Natural killer cell (primary cell): Measurements from ENCODE around the gene UBR4. TPM values are rescaled to one million over a fixed set of nuclear protein-coding genes. Genes with fewer than 3 reads are reported as not detected.

Experiments used
- ATAC-seq, 3 donors: fragments of 150-1000 bp in 2 of 3; fragments of 200-7000 bp in 1 of 3; cut with Tn5 transposase; 1 replicate in 1 of 3; 2 replicates in 2 of 3; pipeline ENCODE4 v1.10.0; 2021; ENCODE audit warnings: mild to moderate bottlenecking in 2 of 3, moderate library complexity in 2 of 3
- DNase-seq, 2 donors: peaks; one replicate each; pipeline versions ENCODE4 v3.0.0 to v3.0.0-alpha.2; 2013 to 2021; ENCODE audit warnings: mixed read lengths in 1 of 2
- H3K27ac ChIP-seq: one replicate; pipeline ENCODE4 v1.5.1; 2013; ENCODE audit warnings: mild to moderate bottlenecking, low read length
- H3K27me3 ChIP-seq: one replicate; pipeline ENCODE4 v1.6.1; 2013; ENCODE audit warnings: low read length; ENCODE audit not compliant: control insufficient read depth, insufficient read depth
- H3K36me3 ChIP-seq: one replicate; pipeline ENCODE4 v1.6.1; 2013; ENCODE audit warnings: low read length; ENCODE audit not compliant: control insufficient read depth, insufficient read depth
- H3K4me1 ChIP-seq: one replicate; pipeline ENCODE4 v1.6.1; 2013; ENCODE audit warnings: low read length; ENCODE audit not compliant: control insufficient read depth, insufficient read depth
- H3K4me3 ChIP-seq: one replicate; pipeline ENCODE4 v1.5.1; 2013; ENCODE audit warnings: low read length
- H3K9me3 ChIP-seq: one replicate; pipeline ENCODE4 v1.6.1; 2013; ENCODE audit warnings: low read length; ENCODE audit not compliant: control insufficient read depth, insufficient read depth
- H3K27ac Mint-ChIP-seq, 2 donors: one replicate each; pipeline ENCODE4 v1.8.0; 2022; ENCODE audit warnings: mild to moderate bottlenecking in 2 of 2, mixed read lengths in 2 of 2, moderate library complexity in 1 of 2
- H3K27me3 Mint-ChIP-seq, 2 donors: one replicate each; pipeline ENCODE4 v1.8.0; 2022; ENCODE audit warnings: low read depth in 2 of 2, mixed read lengths in 2 of 2
- H3K36me3 Mint-ChIP-seq: one replicate; pipeline ENCODE4 v1.8.0; 2022; ENCODE audit warnings: mixed read lengths
- H3K4me1 Mint-ChIP-seq, 2 donors: one replicate each; pipeline ENCODE4 v1.8.0; 2022; ENCODE audit warnings: mixed read lengths in 2 of 2
- H3K4me3 Mint-ChIP-seq: one replicate; pipeline ENCODE4 v1.8.0; 2022; ENCODE audit warnings: mild to moderate bottlenecking, moderate library complexity, mixed read lengths
- H3K9me3 Mint-ChIP-seq, 2 donors: one replicate each; pipeline ENCODE4 v1.8.0; 2022; ENCODE audit warnings: mixed read lengths in 2 of 2
- WGBS: methylation state at CpG from one replicate; pipeline ENCODE4 v1.1.7; 2013; ENCODE audit warnings: missing lambda C conversion rate; ENCODE audit not compliant: insufficient coverage; 5-methylcytosine and 5-hydroxymethylcytosine counted together
- intact Hi-C: fragments of 100-400 bp; cut with micrococcal nuclease; formaldehyde crosslinking; loops from one replicate; pipeline ENCODE4 v1.14.2; 2022
- total RNA-seq, 4 donors: library from RNA; stranded (reverse); fragments of 120-200 nt in 1 of 4; gene quantifications; one replicate each; pipeline versions ENCODE4 v1.2.3 to v1.2.4, GENCODE V29; 2013 to 2022
- TF ChIP-seq, protein P1 (sequence below): fragments of 200-600 bp; IDR thresholded peaks from one replicate; pipeline ENCODE4 v1.8.0; 2022; ENCODE audit warnings: antibody characterized with exemption

The UBR4 gene
- total RNA-seq, 3 donors from 2014 or later (not counting 1 experiment from before 2014, with no cell fraction given), result 139 to 178 (median 158) TPM

DNA sequence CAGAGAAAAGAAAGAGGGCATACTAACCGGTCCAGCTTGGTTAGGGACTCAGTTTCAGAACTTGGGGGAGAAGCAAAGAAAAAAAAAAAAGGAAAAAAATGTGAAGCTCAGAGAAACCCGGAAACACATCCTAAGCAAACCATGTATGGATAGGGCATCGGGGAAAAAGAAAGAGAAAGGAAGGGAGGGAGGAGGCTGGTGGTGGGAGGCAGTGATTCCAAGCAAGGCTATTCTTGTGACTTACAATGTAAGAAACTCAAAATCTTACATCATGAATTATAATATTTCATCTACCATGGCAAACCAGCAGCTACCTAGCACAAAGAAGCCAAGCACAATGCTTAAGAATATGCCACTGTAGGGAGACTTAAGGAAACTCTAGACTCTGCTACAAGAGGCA lies 60.3 kb downstream of the UBR4 start:
- Mint-ChIP-seq H3K27ac (peak overlapping the region in 1 of 2 donors; percentile 44), H3K9me3 (no peaks in the 10 kb centered on the region), H3K36me3 (peaks cover 69% of the 10 kb centered on the region), H3K4me1 (no peaks in the 10 kb centered on the region), H3K4me3 (no peak overlapping the region), H3K27me3 (no peaks in the 10 kb centered on the region)
- intact Hi-C loops, result no loop called here
- 91% methylated on average over 3 of the region's 3 CpGs for WGBS
- DNase-seq (no peak), ATAC-seq (no peak)
- TF ChIP-seq, protein P1, sequence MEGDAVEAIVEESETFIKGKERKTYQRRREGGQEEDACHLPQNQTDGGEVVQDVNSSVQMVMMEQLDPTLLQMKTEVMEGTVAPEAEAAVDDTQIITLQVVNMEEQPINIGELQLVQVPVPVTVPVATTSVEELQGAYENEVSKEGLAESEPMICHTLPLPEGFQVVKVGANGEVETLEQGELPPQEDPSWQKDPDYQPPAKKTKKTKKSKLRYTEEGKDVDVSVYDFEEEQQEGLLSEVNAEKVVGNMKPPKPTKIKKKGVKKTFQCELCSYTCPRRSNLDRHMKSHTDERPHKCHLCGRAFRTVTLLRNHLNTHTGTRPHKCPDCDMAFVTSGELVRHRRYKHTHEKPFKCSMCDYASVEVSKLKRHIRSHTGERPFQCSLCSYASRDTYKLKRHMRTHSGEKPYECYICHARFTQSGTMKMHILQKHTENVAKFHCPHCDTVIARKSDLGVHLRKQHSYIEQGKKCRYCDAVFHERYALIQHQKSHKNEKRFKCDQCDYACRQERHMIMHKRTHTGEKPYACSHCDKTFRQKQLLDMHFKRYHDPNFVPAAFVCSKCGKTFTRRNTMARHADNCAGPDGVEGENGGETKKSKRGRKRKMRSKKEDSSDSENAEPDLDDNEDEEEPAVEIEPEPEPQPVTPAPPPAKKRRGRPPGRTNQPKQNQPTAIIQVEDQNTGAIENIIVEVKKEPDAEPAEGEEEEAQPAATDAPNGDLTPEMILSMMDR, result no peak
- Histone ChIP-seq H3K36me3 (peaks cover 98% of the 10 kb centered on the region), H3K4me3 (no peak overlapping the region), H3K27ac (no peak overlapping the region), H3K9me3 (no peaks in the 10 kb centered on the region), H3K4me1 (no peaks in the 10 kb centered on the region), H3K27me3 (no peaks in the 10 kb centered on the region)

- Mint-ChIP-seq H3K4me1 (no peaks in the 10 kb centered on the region), H3K9me3 (no peaks in the 10 kb centered on the region), H3K4me3 (no peak overlapping the region), H3K27me3 (no peaks in the 10 kb centered on the region), H3K27ac (no peak overlapping the region), H3K36me3 (peaks cover 38% of the 10 kb centered on the region)
- 96% methylated on average over 12 of the region's 12 CpGs for WGBS
- Histone ChIP-seq H3K27ac (no peak overlapping the region), H3K9me3 (no peaks in the 10 kb centered on the region), H3K4me3 (no peak overlapping the region), H3K27me3 (no peaks in the 10 kb centered on the region), H3K4me1 (no peaks in the 10 kb centered on the region), H3K36me3 (peaks cover 91% of the 10 kb centered on the region)
- intact Hi-C loops, result no loop called here
- no peak for ATAC-seq
- TF ChIP-seq, protein P1, result no peak
- DNase-seq, result no peak
These were observed 69.6 kb downstream of the UBR4 start for GRCh38 chr1:19140465-19140864.

DNA sequence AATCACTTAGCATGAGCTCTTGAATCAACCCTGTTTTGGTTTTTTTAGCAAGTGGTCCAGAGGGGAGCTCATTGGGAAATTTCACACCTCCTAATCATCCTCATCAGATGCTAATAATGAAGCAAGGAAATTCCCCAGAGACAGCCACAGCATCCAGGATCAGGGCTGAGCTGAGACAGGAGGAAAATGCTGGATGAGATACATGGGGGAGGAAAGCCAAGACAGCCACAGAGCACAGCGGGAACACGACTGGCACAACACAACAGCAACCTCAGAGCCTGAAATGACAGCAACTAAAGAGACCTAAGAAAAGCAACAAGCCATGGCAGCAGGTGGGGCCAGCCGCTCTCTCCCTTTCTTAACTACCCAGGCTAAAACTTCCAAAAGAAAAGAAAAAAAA lies 70.4 kb downstream of the UBR4 start:
- H3K4me1 ChIP-seq, result no peaks in the 10 kb centered on the region
- DNase-seq (no peak), ATAC-seq (no peak)
- peaks cover 90% of the 10 kb centered on the region for H3K36me3 ChIP-seq
- H3K27ac ChIP-seq, result no peak overlapping the region
- Mint-ChIP-seq H3K27ac (peak overlapping the region in 1 of 2 donors; percentile 48), H3K36me3 (peaks cover 38% of the 10 kb centered on the region), H3K9me3 (no peaks in the 10 kb centered on the region), H3K4me1 (no peaks in the 10 kb centered on the region), H3K4me3 (no peak overlapping the region), H3K27me3 (no peaks in the 10 kb centered on the region)
- TF ChIP-seq, protein P1, result no peak
- no peaks in the 10 kb centered on the region for H3K9me3 ChIP-seq
- intact Hi-C loops, result no loop called here
- WGBS, result 94% methylated on average over 3 of the region's 3 CpGs
- H3K4me3 ChIP-seq, result no peak overlapping the region
- no peaks in the 10 kb centered on the region for H3K27me3 ChIP-seq

DNA sequence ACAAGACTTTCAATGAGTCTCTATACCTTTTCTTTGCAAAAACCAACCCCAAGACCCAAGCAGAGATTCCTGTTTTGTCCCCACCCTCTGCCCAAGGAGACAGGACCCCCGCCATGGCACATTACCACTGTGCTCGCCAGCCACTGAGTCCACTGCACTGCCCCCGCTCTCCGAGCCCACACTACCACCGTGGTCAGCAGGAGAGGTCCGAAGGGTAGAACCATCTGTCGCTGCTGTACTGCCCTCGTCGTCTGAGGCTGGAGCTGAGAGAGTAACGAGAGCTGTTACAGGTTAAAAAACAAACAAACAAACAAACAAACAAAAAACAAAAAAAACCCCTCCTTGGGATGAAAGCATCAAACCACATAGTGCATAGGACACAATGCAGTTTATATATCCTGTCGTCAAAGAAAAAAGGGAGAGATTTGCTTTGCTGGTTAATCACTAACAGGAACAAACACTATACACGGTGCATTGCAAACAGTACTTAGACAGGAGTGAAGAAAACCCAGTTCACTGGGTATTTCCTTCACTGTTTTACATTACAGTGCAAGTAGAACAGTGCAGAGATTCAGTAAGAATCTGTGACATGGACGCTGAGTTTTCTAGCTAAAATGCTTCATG lies 71.0 kb downstream of the UBR4 start:
- 98% methylated on average over 12 of the region's 13 CpGs for WGBS

More for the DNA sequence above, 71.0 kb downstream of the UBR4 start:
- Histone ChIP-seq H3K9me3 (no peaks in the 10 kb centered on the region), H3K4me3 (no peak overlapping the region), H3K36me3 (peaks cover 90% of the 10 kb centered on the region), H3K4me1 (no peaks in the 10 kb centered on the region), H3K27me3 (no peaks in the 10 kb centered on the region), H3K27ac (no peak overlapping the region)
- intact Hi-C loops, result no loop called here
- Mint-ChIP-seq H3K36me3 (peaks cover 36% of the 10 kb centered on the region), H3K9me3 (no peaks in the 10 kb centered on the region), H3K27ac (peak overlapping the region in 1 of 2 donors; percentile 48), H3K4me1 (no peaks in the 10 kb centered on the region), H3K27me3 (no peaks in the 10 kb centered on the region), H3K4me3 (no peak overlapping the region)
- TF ChIP-seq, protein P1, result no peak
- DNase-seq (no peak), ATAC-seq (no peak)
